ENCODE data around the gene AQP9. TPM values are rescaled to one million over a fixed set of nuclear protein-coding genes. Genes with fewer than 3 reads are reported as not detected.

Gene AQP9
- total RNA-seq, 1 donor from 2014 or later, result not detected

- DNase-seq (ENCODE audit: low read depth), result no peak
- Mint-ChIP-seq H3K4me3 (ENCODE audit: unreplicated experiment) (no peak overlapping the region), H3K27me3 (ENCODE audit: low read depth, unreplicated experiment) (peaks cover 4% of the 10 kb centered on the region)
Observed at GRCh38 chr15:58146749-58147148, 8.6 kb downstream of the AQP9 start.

GRCh38 chr15:58147171-58147611 is 9.0 kb downstream of the AQP9 start:
- Histone ChIP-seq H2AFZ (ENCODE audit: low read depth, low read length) (no peak overlapping the region), H3K79me2 (ENCODE audit: insufficient read depth, low read length) (no peaks in the 10 kb centered on the region), H4K20me1 (ENCODE audit: insufficient read depth, low read length) (no peaks in the 10 kb centered on the region), H3K4me2 (ENCODE audit: low read length) (no peak overlapping the region), H3K36me3 (ENCODE audit: insufficient read depth, low read length) (no peaks in the 10 kb centered on the region), H3K4me1 (ENCODE audit: insufficient read depth, low read length) (no peaks in the 10 kb centered on the region), H3K27me3 (ENCODE audit: insufficient read depth, low read length) (peaks cover 6% of the 10 kb centered on the region), H3K27ac (ENCODE audit: low read depth, low read length) (no peak overlapping the region), H3K9ac (ENCODE audit: low read length) (no peak overlapping the region), H3K4me3 (ENCODE audit: insufficient read depth, low read depth, low read length) (no peak overlapping the region), H3K9me3 (ENCODE audit: insufficient read depth, low read depth, low read length) (no peaks in the 10 kb centered on the region)
- no peaks in the 10 kb centered on the region for H3K9me3 Mint-ChIP-seq (ENCODE audit: unreplicated experiment)
- no peak for DNase-seq (ENCODE audit: low read depth)
- FAIRE-seq, result no peak
- peaks cover 3% of the 10 kb centered on the region for H3K4me1 Mint-ChIP-seq (ENCODE audit: low read depth, unreplicated experiment)
- peaks cover 4% of the 10 kb centered on the region for H3K27me3 Mint-ChIP-seq (ENCODE audit: low read depth, unreplicated experiment)
- no peak overlapping the region for H3K4me3 Mint-ChIP-seq (ENCODE audit: unreplicated experiment)
- TF ChIP-seq EZH2 (IDR thresholded peaks at IDR 0.05; ENCODE audit: insufficient read depth, low read length) (no peak), CTCF (IDR thresholded peaks at IDR 0.05; ENCODE audit: insufficient read depth, low read depth, low read length) (no peak)
- H3K27ac Mint-ChIP-seq (ENCODE audit: unreplicated experiment), result no peak overlapping the region
- no peaks in the 10 kb centered on the region for H3K36me3 Mint-ChIP-seq (ENCODE audit: low read depth, unreplicated experiment)

More at GRCh38 chr15:58146749-58147148, 8.6 kb downstream of the AQP9 start:
- Mint-ChIP-seq H3K4me1 (ENCODE audit: low read depth, unreplicated experiment) (peaks cover 3% of the 10 kb centered on the region), H3K27ac (ENCODE audit: unreplicated experiment) (no peak overlapping the region), H3K9me3 (ENCODE audit: unreplicated experiment) (no peaks in the 10 kb centered on the region), H3K36me3 (ENCODE audit: low read depth, unreplicated experiment) (no peaks in the 10 kb centered on the region)
- Histone ChIP-seq H3K27me3 (ENCODE audit: insufficient read depth, low read length) (peaks cover 6% of the 10 kb centered on the region), H3K27ac (ENCODE audit: low read depth, low read length) (no peak overlapping the region), H3K9me3 (ENCODE audit: insufficient read depth, low read depth, low read length) (no peaks in the 10 kb centered on the region), H4K20me1 (ENCODE audit: insufficient read depth, low read length) (no peaks in the 10 kb centered on the region), H3K79me2 (ENCODE audit: insufficient read depth, low read length) (no peaks in the 10 kb centered on the region), H3K36me3 (ENCODE audit: insufficient read depth, low read length) (no peaks in the 10 kb centered on the region), H3K4me2 (ENCODE audit: low read length) (no peak overlapping the region), H3K4me1 (ENCODE audit: insufficient read depth, low read length) (no peaks in the 10 kb centered on the region), H2AFZ (ENCODE audit: low read depth, low read length) (no peak overlapping the region), H3K4me3 (ENCODE audit: insufficient read depth, low read depth, low read length) (no peak overlapping the region), H3K9ac (ENCODE audit: low read length) (no peak overlapping the region)
- FAIRE-seq, result no peak
- no peak for TF ChIP-seq CTCF (IDR thresholded peaks at IDR 0.05; ENCODE audit: insufficient read depth, low read depth, low read length)
- TF ChIP-seq EZH2 (IDR thresholded peaks at IDR 0.05; ENCODE audit: insufficient read depth, low read length), result no peak

- peaks cover 3% of the 10 kb centered on the region for H3K4me1 Mint-ChIP-seq (ENCODE audit: low read depth, unreplicated experiment)
- Histone ChIP-seq H3K9me3 (ENCODE audit: insufficient read depth, low read depth, low read length) (no peaks in the 10 kb centered on the region), H3K36me3 (ENCODE audit: insufficient read depth, low read length) (no peaks in the 10 kb centered on the region), H3K79me2 (ENCODE audit: insufficient read depth, low read length) (no peaks in the 10 kb centered on the region), H3K9ac (ENCODE audit: low read length) (no peak overlapping the region), H4K20me1 (ENCODE audit: insufficient read depth, low read length) (no peaks in the 10 kb centered on the region), H2AFZ (ENCODE audit: low read depth, low read length) (no peak overlapping the region), H3K27me3 (ENCODE audit: insufficient read depth, low read length) (peaks cover 2% of the 10 kb centered on the region), H3K4me3 (ENCODE audit: insufficient read depth, low read depth, low read length) (no peak overlapping the region), H3K4me1 (ENCODE audit: insufficient read depth, low read length) (no peaks in the 10 kb centered on the region), H3K4me2 (ENCODE audit: low read length) (no peak overlapping the region), H3K27ac (ENCODE audit: low read depth, low read length) (no peak overlapping the region)
- H3K9me3 Mint-ChIP-seq (ENCODE audit: unreplicated experiment), result no peaks in the 10 kb centered on the region
- FAIRE-seq, result no peak
- peaks cover 4% of the 10 kb centered on the region for H3K27me3 Mint-ChIP-seq (ENCODE audit: low read depth, unreplicated experiment)
- no peak overlapping the region for H3K27ac Mint-ChIP-seq (ENCODE audit: unreplicated experiment)
- no peak overlapping the region for H3K4me3 Mint-ChIP-seq (ENCODE audit: unreplicated experiment)
- TF ChIP-seq CTCF (IDR thresholded peaks at IDR 0.05; ENCODE audit: insufficient read depth, low read depth, low read length) (no peak), EZH2 (IDR thresholded peaks at IDR 0.05; ENCODE audit: insufficient read depth, low read length) (no peak)
- no peaks in the 10 kb centered on the region for H3K36me3 Mint-ChIP-seq (ENCODE audit: low read depth, unreplicated experiment)
- DNase-seq (ENCODE audit: low read depth), result no peak
Observed at GRCh38 chr15:58148120-58148519, 9.9 kb downstream of the AQP9 start.
